ENCODE data around the gene GINS2. TPM values are rescaled to one million over a fixed set of nuclear protein-coding genes. Genes with fewer than 3 reads are reported as not detected.

The GINS2 gene
- total and polyA plus RNA-seq, 2 donors (not counting 3 experiments of a cell fraction or from before 2014, with no cell fraction given): 10.4 to 24.1 TPM

Small RNA genes lying within 50 kb of the gene (small RNA-seq; reads per million reads assigned to genes)
- not detected for gene RN7SL381P (ENCODE audit: insufficient read depth, insufficient read length, low read depth, low replicate concordance)

Other genes with a start within 250 kb of the GINS2 start
- gene GSE1, start 75.6 kb downstream of the GINS2 start, total RNA-seq: 14.2 and 18.3 TPM in 2 replicates
- gene GSE1, start 75.6 kb downstream of the GINS2 start, polyA plus RNA-seq: 4.2 TPM in 2 replicates
- gene C16orf74, start 62.1 kb upstream of the GINS2 start, total RNA-seq: 30.9 and 38.7 TPM in 2 replicates
- gene C16orf74, start 62.1 kb upstream of the GINS2 start, polyA plus RNA-seq: 12.1 and 15.3 TPM in 2 replicates
- 51.1 and 51.2 TPM in 2 replicates for gene EMC8, start 110.6 kb upstream of the GINS2 start, total RNA-seq
- gene EMC8, start 110.6 kb upstream of the GINS2 start, polyA plus RNA-seq: 59.6 and 59.7 TPM in 2 replicates
- 535 and 560 TPM in 2 replicates for gene COX4I1, start 110.7 kb upstream of the GINS2 start, total RNA-seq
- 795 and 953 TPM in 2 replicates for gene COX4I1, start 110.7 kb upstream of the GINS2 start, polyA plus RNA-seq
- gene IRF8, start 210.2 kb upstream of the GINS2 start, total RNA-seq: not detected in 2 replicates
- gene IRF8, start 210.2 kb upstream of the GINS2 start, polyA plus RNA-seq: 0.08 TPM in 1 of 2 replicates, not detected in the other

Data from endothelial cell of umbilical vein (primary cell).